NOMO-1 treated with dmso at 0.1 percent for 144 hours (cell line): ENCODE data around the gene MLPH.

Source experiments
- DNase-seq: peaks from one replicate; lab custom pipeline; 2025; ENCODE audit not compliant: unreplicated experiment; lab: John Stamatoyannopoulos, UW

MLPH gene

DNA sequence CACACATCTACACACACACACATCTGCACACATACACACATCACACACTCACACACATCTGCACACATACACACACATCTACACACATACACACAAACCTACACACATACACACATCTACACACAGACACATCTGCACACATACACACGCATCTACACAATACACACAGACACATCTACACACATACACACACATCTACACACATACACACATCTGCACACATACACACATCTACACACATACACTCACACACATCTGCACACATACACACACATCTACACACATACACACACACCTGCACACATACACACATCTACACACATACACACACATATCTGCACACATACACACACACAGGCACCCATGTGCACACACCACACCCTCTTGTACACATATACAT, 78.9 kb downstream of the MLPH start:
- DNase-seq = no peak

DNA sequence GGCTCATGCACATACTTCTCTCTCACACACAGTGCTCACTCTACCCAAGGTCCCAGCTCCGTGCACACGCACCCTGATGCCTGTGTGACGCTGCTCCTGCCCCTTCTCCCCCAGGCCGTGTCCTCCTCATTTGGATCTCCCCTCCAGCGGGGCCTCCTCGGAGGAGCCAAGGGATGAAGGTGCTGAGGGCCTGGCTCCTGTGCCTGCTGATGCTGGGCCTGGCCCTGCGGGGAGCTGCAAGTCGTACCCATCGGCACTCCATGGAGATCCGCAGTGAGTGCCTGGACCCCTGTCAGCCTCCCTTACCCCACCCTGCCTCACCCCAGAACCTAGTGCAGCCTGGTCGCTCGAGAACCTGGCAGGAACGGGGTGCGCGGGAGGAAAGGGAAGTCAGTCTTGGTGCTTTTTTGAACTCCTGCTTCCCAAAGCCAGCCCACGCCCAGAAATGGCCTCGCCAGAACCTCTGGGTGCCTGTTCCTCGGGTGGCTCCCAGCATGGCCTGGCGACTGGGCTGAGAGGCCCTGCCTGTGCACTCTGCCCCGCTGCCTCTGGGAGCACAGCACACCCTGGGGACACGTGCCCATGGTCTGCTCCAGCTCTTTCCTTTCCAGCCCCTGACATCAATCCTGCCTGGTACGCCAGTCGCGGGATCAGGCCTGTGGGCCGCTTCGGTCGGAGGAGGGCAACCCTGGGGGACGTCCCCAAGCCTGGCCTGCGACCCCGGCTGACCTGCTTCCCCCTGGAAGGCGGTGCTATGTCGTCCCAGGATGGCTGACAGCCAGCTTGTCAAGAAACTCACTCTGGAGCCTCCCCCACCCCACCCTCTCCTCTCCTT, 79.6 kb downstream of the MLPH start, which contains the start of gene PRLH:
TSS of gene PRLH (plus strand) at position 174 of the 835 bp plus-strand sequence. CDS start at position 174, 0 bp downstream.
- no peak for DNase-seq

DNA sequence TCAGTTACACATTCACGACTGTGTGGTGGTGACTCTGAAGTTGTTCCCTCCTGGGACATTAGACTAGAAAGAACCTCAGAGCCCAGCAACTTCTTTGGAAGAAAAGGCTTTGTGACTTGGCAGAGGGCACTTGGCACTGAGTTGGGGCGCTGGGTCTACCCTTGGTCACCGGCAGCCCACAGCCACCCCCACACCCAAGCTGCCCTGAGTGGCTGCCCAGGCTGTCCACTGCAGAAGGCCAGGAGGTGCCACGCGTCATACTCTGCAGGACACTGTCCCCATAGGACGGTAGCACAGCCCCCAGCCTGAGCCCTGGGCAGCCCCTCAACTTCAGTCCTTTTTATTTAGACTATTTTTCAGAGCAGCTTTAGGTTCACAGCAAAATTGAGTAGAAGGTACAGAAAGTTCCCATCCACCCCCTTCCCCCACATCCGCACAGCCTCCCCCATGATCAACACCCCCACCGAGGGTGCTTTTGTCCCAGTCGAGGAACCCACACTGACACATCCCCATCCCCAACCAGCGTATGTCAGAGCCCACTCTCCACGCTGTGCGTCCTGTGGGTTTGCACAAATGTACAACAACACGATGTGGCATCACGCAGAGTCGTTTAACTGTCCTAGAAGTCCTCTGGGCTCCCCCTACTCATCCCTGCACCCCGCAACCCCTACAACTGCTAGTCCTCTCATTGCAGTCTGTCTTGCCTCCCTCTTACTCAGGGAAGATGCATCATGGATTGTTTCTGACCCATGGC, 80.4 kb downstream of the MLPH start:
- no peak for DNase-seq

DNA sequence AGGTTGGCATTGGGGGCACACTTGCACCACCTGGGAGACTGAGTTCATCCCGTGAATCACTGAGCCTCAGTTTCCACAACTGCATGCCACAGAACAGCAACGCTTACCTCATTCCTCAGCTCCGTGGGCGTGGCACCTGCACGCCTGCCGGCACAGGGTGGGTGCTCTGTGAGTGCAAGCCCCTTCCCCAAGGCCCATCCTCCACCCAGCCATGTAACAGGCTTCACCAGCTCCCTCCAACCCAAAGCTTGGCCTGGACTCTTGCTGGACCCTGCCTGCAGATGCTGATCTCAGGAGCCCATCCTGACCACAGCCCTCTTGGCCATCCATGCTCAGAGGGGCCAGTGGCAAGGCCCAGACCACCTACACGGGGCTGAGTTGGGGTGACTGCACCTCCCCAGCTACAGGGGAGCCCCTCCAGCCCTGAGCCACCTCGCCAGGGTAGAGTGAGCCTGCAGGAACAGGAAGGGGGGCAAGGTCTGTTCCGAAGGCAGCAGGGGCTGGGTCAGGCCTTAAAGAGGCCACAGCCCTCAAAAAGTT, 81.1 kb downstream of the MLPH start:
- no peak for DNase-seq

DNA sequence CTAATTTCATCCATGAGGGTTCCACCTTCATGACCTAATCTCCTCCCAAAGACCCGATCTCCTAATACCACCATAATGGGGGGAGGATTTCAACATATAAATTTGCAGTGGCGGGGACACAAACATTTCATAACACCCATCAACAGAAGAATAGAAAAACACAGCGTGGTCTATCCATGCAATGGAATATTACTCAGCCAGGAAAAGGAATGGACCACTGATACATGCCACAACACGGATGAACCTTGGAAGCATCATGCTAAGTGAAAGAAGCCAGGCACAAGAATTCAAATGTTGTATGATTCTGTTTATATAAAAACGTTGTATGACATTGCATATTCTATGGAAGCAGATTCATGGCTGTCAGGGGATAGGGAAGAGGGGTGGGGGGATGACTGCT, 82.0 kb downstream of the MLPH start:
- no peak for DNase-seq

DNA sequence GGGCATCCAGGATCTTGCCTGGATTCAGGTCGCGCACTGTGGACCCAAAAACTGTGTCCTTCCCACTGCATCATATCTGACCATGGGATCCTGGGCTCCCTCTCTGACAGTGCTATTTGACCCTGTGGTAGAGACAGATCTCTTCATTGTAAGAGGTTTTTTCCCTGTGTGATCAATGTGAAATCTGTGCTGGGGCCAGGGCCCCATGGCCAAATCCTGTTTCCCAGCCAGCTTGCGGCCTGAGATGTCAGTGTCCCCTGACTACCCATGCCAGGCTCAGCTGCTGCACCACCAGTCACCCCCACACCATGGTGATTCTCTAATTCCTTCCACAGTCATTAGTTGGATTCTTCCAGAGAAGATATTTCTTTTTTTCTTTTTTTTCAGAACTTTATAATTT, 82.8 kb downstream of the MLPH start:
- no peak for DNase-seq

DNA sequence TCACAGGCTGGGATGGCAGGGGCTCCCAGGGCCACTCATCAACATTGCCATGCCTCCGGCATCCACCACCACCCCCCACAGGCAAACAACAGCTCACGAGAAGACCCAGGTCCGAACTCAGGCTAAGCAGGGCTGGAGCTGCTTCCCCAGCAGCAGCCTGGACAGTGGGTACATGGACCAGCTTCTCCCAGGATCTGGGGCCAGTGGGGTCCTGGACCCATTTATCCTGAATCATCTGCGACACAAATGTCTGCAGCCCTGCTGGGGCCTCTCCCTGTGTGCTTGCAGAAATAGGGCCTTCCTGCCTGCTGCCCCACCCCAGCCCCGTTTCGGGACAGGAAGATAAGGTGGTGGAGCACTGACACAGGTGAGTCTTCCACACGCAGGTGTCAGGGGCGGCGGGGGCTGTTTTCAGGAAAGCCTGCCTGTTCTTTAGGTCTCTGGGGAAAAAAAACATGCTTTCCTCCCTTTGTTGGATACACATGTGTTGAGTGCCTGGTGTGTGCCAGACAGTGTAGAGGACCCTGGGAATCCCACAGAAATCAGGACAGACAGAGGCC, 83.8 kb downstream of the MLPH start:
- DNase-seq = no peak

DNA sequence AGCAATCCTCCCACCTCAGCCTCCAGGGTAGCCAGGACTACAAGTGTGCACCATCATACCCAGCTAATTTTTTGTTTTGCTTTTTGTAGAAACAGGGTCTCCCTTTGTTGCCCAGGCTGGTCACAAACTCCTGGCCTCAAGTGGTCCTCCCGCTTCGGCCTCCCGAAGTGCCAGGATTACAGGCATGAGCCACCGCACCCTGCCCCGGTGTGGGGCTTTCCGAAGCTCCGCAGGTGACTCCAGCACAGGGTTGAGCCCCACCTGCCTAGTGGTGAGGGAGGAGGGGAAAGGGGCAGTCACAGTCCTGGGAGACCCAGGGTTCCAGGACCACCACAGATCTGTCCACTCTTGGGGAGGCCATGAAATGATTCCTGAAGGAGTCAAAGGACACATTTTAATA, 84.5 kb downstream of the MLPH start:
- no peak for DNase-seq

DNA sequence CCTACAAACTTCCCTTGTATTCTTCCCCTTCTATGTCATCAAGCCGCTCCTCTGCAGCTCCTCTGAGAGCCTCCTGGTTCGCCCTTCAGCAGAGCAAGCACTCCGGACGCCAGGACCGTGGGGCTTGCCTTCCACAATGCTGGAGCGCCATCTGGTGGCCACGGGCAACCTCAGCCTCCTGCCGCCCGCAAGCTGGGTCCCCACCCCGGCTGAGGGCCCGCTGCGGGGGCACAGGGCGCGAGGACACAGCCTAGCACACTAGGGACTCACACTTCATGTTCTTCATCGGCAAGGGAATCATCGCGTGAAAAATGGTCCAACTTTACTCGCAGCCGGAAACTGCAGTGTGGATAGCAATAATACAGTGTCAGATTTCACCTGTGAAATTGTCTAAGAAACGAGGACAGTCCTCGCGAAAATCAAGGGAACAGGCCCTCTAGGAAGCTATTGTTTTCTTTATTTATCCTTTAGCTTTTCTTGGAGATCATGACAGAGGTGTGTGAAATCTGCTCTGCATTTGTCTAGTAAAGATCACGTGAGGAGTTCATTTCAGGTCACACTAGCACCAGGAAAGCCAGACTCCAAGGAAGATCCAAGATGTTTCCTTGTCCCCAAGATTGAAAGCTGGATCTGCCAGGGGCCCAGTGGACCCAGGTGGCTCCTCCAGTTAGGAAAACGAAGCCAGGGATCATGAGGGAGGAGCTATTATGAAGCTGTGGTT, 85.1 kb downstream of the MLPH start:
- peak; percentile 64 for DNase-seq

DNA sequence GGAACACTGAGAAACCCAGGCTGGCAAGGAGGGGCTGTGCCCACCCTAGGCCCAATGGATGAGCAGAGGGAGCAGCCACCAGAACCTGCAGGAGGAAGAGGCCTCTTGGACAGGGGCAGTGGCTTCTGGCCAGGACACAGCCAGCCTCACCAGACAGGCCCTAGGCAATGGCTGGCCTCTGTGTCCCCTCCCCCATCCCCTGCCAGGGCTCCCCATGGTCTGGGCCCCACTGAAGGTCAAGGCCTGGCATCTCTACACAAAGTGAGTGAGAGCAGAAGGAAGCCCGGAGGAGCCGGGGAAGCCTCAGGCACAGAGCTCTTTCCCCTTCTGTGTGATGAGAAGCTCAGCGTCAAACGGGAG, 85.7 kb downstream of the MLPH start:
- no peak for DNase-seq

DNA sequence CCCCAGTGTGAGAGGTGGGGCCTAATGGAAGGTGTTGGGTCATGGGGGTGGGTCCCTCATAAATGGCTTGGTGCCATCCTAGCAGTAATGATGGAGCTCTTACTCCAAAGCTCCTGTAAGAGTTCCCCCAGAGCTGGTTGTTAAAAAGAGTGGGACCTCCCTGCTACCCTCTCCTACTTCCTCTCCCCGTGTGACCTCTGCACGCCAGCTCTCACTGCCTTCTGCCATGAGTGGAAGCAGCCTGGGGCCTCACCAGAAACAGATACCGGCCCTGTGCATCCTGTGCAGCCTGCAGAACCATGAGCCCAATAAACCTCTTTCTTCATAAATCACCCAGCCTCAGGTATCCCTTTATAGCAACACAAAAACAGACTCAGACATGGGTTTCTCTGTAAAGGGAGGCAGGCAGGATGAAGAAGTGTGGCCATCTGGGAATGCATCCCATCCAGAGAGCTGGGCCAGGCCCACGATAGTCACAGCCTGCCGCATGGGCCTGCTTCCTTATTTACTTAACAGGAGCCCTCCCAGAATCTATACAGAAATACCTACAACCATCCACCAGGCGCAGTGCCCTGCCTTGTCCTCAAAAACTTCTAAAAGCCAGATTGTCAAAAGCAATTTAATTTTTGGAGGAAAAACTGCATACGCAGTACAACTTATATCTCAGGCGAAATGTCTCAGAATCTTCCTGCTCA, 86.8 kb downstream of the MLPH start:
- no peak for DNase-seq

DNA sequence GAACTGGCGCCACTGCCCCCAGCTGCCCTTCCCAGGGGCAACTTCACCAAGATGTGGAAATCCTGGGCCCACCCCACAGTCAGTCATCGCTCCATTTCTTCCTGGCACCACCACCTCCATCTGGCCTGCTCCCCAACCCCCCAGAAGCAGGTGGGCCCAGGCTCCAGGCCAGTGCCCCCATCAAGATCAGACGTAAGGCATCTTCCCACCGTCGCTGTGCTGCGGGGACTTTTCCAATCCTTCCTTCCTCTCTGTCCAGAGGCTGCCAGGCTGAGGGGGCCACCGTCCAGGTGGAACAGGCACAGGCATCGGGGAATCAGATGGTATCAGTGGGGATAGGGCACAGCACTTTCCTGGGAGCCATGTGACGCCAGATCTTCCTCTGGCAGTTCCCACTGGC, 87.4 kb downstream of the MLPH start:
- DNase-seq = no peak

DNA sequence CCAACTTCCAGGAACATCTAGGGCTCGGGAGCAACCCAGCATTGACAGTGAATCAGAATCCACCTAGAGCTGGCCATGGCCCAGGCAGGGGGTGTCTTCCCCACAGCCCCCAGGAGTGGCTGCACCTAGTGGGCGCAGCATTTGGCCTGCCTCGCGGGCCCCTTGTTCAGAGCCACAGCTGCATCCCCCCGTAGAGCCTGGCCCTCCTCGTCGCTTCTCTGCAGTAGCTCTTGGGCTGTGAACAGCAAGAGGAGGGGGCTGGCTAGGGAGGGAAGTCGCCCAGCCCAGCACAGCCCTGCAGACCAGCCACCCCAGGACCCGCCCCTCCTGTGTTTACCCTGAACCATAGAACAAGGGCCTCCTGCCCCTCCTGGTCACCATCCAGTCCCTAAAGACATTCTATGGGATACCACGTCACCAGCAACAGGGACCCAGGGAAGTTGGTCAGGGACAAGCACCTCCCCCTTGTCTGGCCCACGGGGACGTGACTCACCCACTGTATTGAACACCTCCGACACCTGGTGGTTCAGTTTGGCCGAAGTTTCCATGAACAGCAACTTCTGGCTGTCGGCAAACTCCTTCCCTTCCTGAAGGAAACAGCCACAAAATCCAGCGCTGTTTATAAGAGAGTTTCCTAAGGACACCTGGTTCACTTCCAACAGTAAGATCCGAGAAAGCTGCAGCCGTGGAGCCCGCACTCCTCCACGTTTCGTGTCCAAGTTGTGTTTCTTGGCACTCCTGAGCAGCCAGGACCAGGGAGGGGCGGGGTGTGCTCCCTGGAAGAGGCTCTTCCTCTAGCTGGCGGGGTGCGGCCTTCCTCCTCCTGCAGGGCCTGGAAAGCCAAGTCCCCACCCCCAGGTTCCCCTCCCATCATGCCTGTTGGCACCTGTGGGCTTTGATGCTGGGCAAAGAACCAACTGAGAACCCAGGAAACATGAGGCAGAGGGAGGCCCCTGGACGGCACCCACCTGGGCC, 88.1 kb downstream of the MLPH start:
- DNase-seq = no peak

DNA sequence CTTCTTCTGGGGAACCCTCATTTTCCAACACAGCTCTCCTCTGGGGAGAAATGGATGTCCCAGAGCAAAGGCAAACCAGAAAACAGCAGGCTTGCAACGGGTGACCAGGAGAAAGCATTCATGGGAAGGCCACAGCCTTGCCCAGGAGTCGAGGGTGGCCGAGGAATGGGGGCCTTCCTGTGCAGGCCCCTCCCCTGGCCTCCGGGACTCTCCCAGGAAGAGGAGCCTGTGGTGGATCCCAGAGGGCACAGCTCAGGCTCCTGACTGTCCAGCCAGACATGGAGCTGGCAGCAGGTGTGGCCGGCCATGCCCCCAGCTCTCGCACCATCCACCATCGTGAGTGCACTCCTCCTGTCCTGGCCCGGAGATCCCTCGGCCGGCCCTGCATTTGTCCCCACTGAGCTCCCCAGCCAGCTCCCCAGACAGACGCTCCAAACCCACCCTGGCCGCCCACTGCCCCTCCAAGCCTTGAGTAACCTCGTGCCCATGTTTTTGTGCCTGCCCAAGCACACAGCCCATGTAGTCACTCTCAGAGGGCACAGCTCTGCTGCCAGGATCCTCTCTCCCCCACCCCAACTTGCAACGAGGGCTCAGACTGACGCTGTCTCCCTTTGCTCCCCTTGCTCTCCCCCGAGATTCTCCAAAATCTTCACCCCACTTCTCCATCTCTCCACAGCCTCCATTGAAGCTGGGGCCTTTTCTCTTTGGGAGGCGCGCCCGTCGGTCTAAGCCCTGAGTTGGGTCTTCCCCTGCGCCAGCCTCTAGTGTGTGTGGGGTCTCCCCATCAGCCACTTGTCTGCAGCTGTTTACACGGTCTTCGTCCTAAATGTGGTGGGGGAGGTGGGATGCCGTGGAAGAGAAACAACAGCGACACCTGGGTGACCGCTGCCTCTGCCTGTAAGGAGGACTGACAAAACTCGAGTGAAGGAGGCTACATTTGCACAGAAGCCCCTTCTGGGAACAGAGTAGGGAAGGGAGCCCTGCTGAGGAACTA, 89.1 kb downstream of the MLPH start:
- DNase-seq = no peak

DNA sequence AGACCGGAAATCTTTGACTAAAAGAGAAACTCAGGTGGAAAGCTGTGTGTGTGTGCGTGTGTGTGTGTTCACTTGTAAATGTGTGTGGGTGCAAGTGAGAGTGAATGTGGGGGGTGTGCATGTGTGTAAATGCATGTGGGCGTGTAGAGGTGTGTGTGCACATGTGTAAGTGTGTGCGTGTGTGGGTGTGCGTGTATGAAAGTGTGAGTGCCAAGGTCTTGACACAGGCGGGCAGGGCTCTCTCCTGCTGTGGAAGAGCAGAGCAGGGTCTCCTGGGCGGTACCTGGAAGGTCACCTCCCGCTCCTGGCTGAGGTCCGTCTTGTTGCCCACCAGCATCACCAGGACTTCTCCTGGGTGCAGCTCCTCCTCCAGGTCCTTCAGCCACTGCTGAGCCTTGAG, 89.9 kb downstream of the MLPH start:
- DNase-seq = no peak

DNA sequence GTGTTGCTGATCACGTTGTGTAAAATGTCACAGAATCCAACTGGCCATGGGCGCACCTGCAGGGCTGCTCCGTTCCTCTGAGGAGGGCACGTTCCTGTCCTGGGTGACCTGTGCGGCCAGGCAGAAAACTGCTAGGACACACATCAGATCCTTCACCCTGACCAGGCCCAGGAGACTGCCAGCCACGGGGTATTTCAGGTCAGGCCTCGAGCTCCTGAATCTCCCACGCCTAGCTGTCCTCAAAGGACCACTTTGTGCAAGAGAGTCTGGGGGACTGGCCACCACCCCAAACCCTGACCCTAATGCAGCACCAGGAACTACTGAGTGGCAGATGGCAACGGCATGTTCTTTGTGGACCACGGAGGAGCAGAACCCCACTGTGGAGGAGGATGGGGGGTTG, 90.4 kb downstream of the MLPH start:
- no peak for DNase-seq

DNA sequence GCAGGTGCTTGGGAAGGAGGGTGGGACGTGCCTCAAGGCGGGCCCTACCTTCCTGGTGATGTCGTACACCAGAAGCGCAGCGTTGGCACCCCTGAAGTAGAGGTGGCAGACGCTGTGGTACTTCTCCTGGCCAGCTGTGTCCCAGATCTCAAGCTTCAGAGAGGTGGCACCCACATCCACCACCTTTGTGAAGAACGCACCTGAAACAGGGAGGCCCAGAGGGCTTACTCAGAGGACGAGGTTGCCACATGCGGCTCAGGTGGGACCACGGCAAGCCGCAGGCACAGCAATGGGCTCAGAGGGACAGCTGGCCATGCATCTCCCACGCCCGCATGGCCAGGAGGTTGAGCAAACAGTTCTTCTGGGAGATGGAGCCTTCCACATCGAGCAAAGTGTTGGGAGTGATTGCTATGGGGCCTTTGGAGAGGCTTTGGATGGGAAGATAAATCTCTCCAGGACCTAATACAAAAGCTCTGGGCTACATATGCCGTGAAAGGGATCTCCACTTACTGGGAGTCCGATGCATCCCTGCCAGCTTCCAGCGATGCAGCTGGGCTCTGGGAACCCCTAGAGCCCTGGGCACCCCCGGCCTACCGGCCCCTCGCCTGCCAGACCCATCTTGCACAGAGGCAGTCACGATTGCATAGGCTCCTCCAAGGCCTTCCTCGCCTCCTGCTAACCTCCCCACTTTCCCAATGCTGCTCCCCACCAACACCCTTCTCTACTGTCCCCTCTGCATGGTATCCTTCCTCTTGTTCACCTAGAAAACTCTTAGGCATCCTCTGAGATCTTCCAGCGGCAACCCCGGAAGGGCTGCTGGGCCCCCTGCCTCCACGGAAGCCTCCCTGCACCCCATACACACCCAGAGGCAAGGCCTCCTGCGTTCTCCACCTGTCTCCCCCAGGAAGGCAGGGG, 91.2 kb downstream of the MLPH start:
- no peak for DNase-seq
